WTC11 (cell line): ENCODE data around the gene ULK4.

Experiments used
- FOXJ3 ChIP-seq: sonication (generic); formaldehyde crosslinking; IDR thresholded peaks from 2 replicates; pipeline ENCODE4 v1.9.0; 2021; ENCODE audit warnings: missing genetic modification reagents, mild to moderate bottlenecking, borderline replicate concordance
- IRF2 ChIP-seq: sonication (generic); formaldehyde crosslinking; IDR thresholded peaks from 2 replicates; pipeline ENCODE4 v1.8.0; 2022; ENCODE audit warnings: low read depth, missing genetic modification reagents, borderline replicate concordance
- MXD4 ChIP-seq: fragments of 250-450 bp; sonication (Bioruptor Pico); IDR thresholded peaks from 2 replicates; pipeline ENCODE4 v1.8.0; 2021; ENCODE audit warnings: mild to moderate bottlenecking, moderate library complexity, borderline replicate concordance
- TEAD1 ChIP-seq: sonication (generic); formaldehyde crosslinking; IDR thresholded peaks from 2 replicates; pipeline ENCODE4 v1.8.0; 2022; ENCODE audit warnings: mild to moderate bottlenecking, missing genetic modification reagents
- ZNF263 ChIP-seq: sonication (generic); formaldehyde crosslinking; IDR thresholded peaks from 2 replicates; pipeline ENCODE4 v1.8.1; 2022; ENCODE audit warnings: low read depth, mild to moderate bottlenecking, moderate library complexity, missing genetic modification reagents
- TF ChIP-seq, protein P1 (sequence below): sonication (generic); formaldehyde crosslinking; IDR thresholded peaks from 2 replicates; pipeline ENCODE4 v1.8.1; 2022; ENCODE audit warnings: low read depth, mild to moderate bottlenecking, moderate library complexity, missing genetic modification reagents, borderline replicate concordance
- TF ChIP-seq, protein P2 (sequence below): fragments of 200-600 bp; IDR thresholded peaks from 2 replicates; pipeline ENCODE4 v1.8.0; 2022; ENCODE audit warnings: antibody characterized with exemption
- TF ChIP-seq, protein P3 (sequence below): sonication (generic); formaldehyde crosslinking; IDR thresholded peaks from 2 replicates; pipeline ENCODE4 v1.8.1; 2023; ENCODE audit warnings: mild to moderate bottlenecking, missing genetic modification reagents, moderate library complexity
- TF ChIP-seq, protein P4 (sequence below): sonication (generic); formaldehyde crosslinking; IDR thresholded peaks from 2 replicates; pipeline ENCODE4 v1.8.0; 2022; ENCODE audit warnings: mild to moderate bottlenecking, missing genetic modification reagents
- TF ChIP-seq, protein P5 (sequence below): sonication (generic); formaldehyde crosslinking; conservative IDR thresholded peaks from 2 replicates; pipeline ENCODE4 v1.8.1; 2022; ENCODE audit warnings: mild to moderate bottlenecking, missing genetic modification reagents
- TF ChIP-seq, protein P6 (sequence below): sonication (generic); formaldehyde crosslinking; IDR thresholded peaks from 2 replicates; pipeline ENCODE4 v1.8.1; 2022; ENCODE audit warnings: missing genetic modification reagents, borderline replicate concordance
- TF ChIP-seq, protein P7 (sequence below): sonication (generic); formaldehyde crosslinking; IDR thresholded peaks from 2 replicates; pipeline ENCODE4 v1.8.0; 2022; ENCODE audit warnings: missing genetic modification reagents

DNA sequence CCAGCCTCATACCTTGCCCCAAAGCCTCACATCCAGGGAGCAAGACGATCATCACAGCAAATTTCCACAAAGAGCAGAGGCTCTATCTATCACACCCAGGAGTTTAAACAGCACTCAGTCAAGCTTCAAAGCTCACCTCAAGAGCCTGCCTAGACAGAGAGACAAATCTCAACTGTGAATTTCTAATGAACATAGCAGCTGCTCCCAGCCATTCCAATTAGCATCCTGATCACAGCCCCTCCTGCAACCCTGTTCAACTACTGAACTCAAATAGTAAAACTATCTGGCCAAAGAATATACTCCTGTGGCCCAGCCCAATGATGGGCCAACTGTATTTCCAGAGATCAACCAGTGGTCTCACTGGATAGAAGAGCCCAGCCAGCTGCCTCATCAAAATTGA lies 492.8 kb downstream of the ULK4 start:
- TF ChIP-seq, protein P1, sequence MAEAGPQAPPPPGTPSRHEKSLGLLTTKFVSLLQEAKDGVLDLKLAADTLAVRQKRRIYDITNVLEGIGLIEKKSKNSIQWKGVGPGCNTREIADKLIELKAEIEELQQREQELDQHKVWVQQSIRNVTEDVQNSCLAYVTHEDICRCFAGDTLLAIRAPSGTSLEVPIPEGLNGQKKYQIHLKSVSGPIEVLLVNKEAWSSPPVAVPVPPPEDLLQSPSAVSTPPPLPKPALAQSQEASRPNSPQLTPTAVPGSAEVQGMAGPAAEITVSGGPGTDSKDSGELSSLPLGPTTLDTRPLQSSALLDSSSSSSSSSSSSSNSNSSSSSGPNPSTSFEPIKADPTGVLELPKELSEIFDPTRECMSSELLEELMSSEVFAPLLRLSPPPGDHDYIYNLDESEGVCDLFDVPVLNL (CRISPR knock-in tag): no peak
- TF ChIP-seq MXD4 (CRISPR knock-in tag) (no peak), TEAD1 (CRISPR knock-in tag) (no peak), ZNF263 (no peak), FOXJ3 (no peak), IRF2 (CRISPR knock-in tag) (no peak)
- TF ChIP-seq, protein P2, sequence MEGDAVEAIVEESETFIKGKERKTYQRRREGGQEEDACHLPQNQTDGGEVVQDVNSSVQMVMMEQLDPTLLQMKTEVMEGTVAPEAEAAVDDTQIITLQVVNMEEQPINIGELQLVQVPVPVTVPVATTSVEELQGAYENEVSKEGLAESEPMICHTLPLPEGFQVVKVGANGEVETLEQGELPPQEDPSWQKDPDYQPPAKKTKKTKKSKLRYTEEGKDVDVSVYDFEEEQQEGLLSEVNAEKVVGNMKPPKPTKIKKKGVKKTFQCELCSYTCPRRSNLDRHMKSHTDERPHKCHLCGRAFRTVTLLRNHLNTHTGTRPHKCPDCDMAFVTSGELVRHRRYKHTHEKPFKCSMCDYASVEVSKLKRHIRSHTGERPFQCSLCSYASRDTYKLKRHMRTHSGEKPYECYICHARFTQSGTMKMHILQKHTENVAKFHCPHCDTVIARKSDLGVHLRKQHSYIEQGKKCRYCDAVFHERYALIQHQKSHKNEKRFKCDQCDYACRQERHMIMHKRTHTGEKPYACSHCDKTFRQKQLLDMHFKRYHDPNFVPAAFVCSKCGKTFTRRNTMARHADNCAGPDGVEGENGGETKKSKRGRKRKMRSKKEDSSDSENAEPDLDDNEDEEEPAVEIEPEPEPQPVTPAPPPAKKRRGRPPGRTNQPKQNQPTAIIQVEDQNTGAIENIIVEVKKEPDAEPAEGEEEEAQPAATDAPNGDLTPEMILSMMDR: no peak
- TF ChIP-seq, protein P3, sequence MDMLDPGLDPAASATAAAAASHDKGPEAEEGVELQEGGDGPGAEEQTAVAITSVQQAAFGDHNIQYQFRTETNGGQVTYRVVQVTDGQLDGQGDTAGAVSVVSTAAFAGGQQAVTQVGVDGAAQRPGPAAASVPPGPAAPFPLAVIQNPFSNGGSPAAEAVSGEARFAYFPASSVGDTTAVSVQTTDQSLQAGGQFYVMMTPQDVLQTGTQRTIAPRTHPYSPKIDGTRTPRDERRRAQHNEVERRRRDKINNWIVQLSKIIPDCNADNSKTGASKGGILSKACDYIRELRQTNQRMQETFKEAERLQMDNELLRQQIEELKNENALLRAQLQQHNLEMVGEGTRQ (CRISPR knock-in tag): no peak
- TF ChIP-seq, protein P4, sequence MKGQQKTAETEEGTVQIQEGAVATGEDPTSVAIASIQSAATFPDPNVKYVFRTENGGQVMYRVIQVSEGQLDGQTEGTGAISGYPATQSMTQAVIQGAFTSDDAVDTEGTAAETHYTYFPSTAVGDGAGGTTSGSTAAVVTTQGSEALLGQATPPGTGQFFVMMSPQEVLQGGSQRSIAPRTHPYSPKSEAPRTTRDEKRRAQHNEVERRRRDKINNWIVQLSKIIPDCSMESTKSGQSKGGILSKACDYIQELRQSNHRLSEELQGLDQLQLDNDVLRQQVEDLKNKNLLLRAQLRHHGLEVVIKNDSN (CRISPR knock-in tag): no peak
- TF ChIP-seq, protein P5, sequence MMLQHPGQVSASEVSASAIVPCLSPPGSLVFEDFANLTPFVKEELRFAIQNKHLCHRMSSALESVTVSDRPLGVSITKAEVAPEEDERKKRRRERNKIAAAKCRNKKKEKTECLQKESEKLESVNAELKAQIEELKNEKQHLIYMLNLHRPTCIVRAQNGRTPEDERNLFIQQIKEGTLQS: no peak
- TF ChIP-seq, protein P6, sequence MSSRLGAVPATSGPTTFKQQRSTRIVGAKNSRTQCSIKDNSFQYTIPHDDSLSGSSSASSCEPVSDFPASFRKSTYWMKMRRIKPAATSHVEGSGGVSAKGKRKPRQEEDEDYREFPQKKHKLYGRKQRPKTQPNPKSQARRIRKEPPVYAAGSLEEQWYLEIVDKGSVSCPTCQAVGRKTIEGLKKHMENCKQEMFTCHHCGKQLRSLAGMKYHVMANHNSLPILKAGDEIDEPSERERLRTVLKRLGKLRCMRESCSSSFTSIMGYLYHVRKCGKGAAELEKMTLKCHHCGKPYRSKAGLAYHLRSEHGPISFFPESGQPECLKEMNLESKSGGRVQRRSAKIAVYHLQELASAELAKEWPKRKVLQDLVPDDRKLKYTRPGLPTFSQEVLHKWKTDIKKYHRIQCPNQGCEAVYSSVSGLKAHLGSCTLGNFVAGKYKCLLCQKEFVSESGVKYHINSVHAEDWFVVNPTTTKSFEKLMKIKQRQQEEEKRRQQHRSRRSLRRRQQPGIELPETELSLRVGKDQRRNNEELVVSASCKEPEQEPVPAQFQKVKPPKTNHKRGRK (CRISPR knock-in tag): no peak
- TF ChIP-seq, protein P7, sequence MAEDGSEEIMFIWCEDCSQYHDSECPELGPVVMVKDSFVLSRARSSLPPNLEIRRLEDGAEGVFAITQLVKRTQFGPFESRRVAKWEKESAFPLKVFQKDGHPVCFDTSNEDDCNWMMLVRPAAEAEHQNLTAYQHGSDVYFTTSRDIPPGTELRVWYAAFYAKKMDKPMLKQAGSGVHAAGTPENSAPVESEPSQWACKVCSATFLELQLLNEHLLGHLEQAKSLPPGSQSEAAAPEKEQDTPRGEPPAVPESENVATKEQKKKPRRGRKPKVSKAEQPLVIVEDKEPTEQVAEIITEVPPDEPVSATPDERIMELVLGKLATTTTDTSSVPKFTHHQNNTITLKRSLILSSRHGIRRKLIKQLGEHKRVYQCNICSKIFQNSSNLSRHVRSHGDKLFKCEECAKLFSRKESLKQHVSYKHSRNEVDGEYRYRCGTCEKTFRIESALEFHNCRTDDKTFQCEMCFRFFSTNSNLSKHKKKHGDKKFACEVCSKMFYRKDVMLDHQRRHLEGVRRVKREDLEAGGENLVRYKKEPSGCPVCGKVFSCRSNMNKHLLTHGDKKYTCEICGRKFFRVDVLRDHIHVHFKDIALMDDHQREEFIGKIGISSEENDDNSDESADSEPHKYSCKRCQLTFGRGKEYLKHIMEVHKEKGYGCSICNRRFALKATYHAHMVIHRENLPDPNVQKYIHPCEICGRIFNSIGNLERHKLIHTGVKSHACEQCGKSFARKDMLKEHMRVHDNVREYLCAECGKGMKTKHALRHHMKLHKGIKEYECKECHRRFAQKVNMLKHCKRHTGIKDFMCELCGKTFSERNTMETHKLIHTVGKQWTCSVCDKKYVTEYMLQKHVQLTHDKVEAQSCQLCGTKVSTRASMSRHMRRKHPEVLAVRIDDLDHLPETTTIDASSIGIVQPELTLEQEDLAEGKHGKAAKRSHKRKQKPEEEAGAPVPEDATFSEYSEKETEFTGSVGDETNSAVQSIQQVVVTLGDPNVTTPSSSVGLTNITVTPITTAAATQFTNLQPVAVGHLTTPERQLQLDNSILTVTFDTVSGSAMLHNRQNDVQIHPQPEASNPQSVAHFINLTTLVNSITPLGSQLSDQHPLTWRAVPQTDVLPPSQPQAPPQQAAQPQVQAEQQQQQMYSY (CRISPR knock-in tag): no peak
